SW 1271 (cell line): ENCODE results near the gene SLC39A1.
"Not testable (repeated sequence)": the region's sequence is repeated elsewhere in the genome, so short reads cannot be mapped to it uniquely, and the experiment has no call there.

ENCODE experiments used
- DNase-seq, 2 experiments: peaks; one replicate each; lab custom pipeline; 2025; lab: John Stamatoyannopoulos, UW

Gene SLC39A1

GRCh38 chr1:153929426-153929825 lies 33.9 kb downstream of the SLC39A1 start:
- DNase-seq, result no peak

GRCh38 chr1:153928791-153929341 lies 34.5 kb downstream of the SLC39A1 start:
- no peak for DNase-seq

GRCh38 chr1:153928245-153928644 lies 35.1 kb downstream of the SLC39A1 start:
- DNase-seq, result no peak

GRCh38 chr1:153926405-153926804 lies 36.9 kb downstream of the SLC39A1 start:
- no peak for DNase-seq

GRCh38 chr1:153922972-153923925 lies 40.1 kb downstream of the SLC39A1 start, which contains the start of gene GATAD2B:
Gene GATAD2B (minus strand): TSS chr1:153922972. CDS start chr1:153828347, 94,625 bp downstream.
- DNase-seq, result peak; percentile 92 to 97

- peak in 1 of 2 experiments; percentile 51 for DNase-seq
These were observed 41.0 kb downstream of the SLC39A1 start for GRCh38 chr1:153922076-153922971.

GRCh38 chr1:153921803-153922075 lies 41.6 kb downstream of the SLC39A1 start:
- DNase-seq, result no peak

- DNase-seq, result no peak
These were observed 42.1 kb downstream of the SLC39A1 start for GRCh38 chr1:153921080-153921802.

- DNase-seq, result no peak
These were observed 43.2 kb downstream of the SLC39A1 start for GRCh38 chr1:153919876-153920852.

- no peak for DNase-seq
These were observed 47.0 kb downstream of the SLC39A1 start for GRCh38 chr1:153916297-153916696.

GRCh38 chr1:153912349-153912748 lies 51.0 kb downstream of the SLC39A1 start:
- DNase-seq, result no peak

GRCh38 chr1:153910560-153910959 lies 52.8 kb downstream of the SLC39A1 start:
- DNase-seq, result not testable (repeated sequence)
